ENCODE results near the gene ACP2.
"Not testable (repeated sequence)": the region's sequence is repeated elsewhere in the genome, so short reads cannot be mapped to it uniquely, and the experiment has no call there.

The ACP2 gene

GRCh38 chr11:47239852-47240251 is 8.8 kb downstream of the ACP2 start:
- no peak for DNase-seq

GRCh38 chr11:47236482-47236881 is 12.1 kb downstream of the ACP2 start:
- no peak for DNase-seq

DNA sequence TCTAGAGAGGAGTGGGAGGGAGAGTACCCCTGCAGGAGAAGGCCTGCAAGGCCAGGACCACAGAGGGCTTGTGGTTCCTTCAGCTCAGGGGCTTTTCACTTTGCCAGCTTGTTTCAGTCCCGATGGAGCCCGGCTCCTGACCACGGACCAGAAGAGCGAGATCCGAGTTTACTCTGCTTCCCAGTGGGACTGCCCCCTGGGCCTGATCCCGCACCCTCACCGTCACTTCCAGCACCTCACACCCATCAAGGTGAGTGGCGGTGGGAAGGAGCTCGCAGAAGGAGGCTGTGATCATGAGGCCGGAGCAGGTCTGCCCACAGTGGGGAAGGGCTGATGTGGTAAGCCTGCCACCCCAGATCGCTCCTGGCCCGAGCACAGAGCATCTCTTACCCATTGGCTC is 13.5 kb downstream of the ACP2 start:
- DNase-seq, result no peak

- DNase-seq, result peak in 2 of 4 experiments; percentile 9 to 17
These were observed 13.9 kb downstream of the ACP2 start for GRCh38 chr11:47234669-47235100.

DNA sequence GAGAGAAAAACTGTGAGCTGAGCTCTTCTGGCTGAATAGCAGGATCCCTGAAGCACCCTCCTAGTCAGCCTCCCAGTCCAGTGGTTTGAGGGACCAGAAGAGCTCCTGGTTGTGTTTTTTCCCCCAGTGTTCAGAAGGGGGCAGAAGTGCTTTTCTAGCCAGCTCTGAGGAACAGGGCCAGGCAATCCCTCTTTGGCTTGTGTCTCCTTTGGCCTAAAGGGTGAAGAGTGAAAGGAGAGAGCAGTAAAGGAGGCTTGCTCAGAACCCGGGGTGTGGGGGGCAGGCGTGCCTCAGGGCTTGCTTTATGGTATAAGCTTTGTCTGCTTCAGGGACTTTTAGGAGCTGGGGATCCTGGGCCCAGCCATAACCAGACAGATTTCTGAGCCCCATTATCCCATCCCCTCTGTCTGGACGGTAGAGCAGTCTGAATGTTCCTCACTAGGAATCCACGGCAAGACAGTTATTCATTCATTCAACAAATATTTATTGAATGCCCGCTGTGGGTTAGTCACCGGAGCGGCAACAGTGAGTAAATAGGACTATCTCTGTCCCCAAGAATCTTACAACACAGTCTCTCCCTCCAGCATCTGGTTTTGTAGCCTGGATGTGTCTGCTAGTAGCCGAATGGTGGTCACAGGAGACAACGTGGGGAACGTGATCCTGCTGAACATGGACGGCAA is 14.5 kb downstream of the ACP2 start:
- no peak for DNase-seq

GRCh38 chr11:47233051-47233450 is 15.6 kb downstream of the ACP2 start:
- DNase-seq, result no peak

DNA sequence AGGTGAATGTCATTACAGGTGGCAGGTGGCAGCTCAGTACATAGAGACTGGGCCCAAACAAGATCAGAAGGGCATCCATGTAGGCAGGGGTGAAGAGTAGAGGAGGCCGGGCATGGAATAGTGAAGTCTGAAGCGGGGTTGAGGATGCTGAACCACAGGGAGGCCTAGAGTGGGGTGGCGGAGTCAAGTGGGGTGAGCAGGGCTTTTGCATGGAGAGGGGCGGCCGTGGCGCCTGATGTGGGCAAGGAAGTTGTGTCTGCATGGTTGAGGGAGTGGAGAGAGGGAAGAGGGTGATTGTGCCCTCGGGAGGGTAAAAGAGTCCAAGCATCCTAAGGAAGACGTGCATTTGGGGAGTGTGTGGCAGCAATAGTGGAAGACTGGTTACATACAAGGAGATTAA is 19.5 kb downstream of the ACP2 start:
- no peak for DNase-seq

DNA sequence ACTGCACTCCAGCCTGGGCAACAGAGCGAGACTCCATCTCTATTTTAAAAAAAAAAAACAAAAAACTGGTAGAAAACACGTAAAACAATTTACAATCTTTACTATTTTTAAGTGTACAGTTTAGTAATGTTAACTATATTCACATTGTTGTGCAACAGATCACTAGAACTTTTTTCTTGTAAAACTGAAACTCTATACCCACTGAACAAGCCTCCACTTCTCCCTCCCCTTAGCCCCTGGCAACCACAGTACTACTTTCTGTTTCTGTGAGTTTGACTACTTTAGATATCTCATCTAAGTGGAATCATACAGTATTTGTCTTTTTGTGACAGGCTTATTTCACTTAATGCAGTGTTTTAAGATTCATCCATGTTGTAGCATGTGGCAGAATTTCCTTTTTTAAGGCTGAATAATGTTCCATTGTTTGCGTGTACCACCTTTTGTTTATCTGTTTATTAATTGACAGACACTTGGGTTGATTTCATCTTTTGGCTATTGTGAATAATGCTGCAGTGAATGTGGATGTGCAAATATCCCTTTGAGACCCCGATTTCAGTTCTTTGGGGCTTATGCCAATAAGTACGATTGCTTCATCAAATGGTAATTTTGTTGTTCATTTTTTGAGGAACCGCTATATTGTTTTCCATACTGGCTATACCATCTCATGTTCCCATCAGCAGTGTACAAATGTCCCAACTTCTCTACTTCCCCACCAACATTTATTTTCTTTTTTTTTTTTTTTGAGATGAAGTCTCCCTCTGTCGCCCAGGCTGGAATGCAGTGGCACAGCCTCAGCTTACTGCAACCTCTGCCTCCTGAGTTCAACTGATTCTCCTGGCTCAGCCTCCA is 22.8 kb downstream of the ACP2 start:
- DNase-seq, result no peak

DNA sequence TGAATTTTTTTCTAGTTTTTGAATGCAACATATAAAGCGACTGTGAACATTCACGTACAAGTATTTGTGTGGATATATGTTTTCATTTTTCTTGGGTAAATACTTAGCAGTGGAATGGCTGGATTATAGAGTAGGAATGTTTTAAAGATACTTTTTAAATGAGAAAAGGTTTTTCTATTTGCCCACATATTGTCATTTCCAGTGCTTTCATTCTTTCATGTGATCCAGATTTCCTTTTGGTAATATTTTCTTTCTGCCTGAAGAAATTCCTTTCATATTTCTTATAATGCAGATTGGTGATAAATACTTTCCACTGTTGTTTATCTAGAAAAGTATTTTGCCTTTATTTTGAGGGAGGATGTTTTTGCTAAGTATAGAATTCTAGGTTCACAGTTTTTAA is 25.9 kb downstream of the ACP2 start:
- no peak for DNase-seq

DNA sequence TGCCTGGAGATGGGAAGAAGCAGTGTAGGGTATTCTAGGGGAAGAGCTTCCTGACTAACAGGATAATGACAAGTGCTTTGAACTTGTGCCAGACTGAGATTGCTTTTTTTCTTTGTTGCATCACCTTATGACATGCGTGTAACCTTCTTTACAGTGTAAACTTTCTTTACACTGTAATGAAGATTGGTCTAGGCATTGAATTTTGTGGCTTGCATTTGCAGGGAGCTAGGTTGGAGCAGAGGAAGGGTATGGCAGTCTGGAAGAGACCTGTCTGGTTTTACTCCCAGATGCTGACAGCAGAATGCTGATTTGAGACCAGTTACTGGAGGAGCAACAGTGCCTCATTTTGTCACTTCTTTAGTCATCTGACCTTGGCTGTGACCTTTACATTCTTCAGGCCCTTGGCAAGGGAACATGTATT is 28.2 kb downstream of the ACP2 start:
- no peak for DNase-seq

DNA sequence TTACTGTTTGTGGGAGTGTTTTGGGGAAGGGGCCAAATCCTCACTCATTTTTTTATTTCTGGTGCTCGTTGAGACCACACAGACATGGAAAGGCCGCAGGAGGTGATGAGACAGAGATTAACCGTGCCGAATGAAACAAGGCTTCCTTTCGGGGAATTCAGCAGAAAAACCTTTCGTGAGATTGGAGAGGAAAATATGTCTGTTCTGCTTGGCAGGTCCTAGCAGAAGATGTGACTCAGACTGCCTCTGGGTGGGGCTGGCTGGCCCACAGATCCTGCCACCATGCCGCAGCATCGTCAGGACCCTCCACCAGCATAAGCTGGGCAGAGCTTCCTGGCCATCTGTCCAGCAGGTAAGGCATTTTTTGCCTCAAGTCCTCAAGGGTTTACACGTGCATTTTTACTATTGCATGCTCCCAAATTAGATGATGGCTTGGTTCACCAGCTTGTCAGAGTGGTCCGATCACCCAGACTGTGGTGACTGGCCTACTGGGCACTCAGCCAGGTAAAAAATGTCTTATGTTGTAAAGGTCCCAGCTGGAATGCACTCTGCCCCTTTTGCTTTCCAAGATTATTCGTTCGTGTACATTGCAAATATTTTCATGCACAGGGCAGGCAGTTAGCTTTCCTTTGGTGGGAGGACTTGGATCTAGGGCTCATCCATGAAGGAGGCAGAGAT is 32.4 kb downstream of the ACP2 start:
- peak in 2 of 4 experiments; percentile 12 to 22 for DNase-seq

DNA sequence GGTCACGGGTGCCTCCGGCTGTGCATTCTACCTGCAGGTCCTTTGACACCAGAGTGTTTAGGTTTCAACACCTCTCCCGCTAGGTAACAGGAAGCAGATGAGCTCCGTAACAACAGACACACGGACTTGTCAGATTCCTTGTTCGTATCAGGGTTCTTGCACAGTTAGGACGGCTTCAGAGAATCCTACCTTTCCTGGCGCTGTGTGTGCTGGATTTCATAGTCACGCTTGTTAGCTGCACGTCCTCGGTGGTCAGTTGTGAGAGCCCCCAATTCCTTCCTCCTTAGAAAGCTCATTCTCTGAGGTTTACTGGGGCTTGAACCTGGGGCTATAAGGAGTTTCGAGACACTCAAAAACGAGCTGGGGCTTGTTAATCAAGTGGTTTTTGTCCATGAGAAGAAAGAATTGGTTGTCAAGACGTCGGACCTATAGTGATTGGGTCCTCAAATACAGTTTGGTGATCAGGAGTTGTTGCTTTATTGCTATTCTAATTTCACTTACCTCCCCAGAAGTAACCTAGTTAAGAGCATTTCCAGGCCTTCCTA is 33.2 kb downstream of the ACP2 start:
- no peak for DNase-seq

DNA sequence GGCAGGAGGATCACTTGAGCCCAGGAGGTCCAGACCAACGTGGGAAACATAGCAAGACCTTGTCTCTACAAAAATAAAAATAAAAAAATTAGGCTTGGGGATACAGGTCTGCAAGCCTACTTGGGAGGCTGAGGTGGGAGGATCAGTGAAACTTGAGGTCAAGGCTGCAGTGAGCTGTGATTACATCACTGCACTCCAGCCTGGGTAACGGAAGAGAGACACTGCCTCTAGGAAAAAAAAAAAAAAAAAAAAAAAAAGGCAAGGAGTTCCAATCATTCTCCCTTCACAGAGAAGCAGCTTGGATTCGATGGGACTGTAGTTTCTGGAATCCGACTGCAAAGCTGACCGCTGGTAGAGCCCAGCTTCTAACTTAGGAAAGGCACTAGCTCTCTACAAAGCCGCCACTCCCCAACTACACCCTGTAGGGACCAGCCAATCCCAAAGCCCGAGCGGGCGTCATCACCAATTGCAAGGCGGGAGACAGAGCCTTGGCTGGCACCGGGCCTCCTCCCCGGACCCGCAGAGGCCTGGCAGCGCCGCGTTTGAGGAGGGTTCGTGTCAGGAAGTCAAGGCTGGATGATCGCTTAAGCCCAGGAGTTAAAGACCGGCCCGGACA is 34.6 kb downstream of the ACP2 start:
- peak; percentile 47 to 69 (median 56) for DNase-seq

DNA sequence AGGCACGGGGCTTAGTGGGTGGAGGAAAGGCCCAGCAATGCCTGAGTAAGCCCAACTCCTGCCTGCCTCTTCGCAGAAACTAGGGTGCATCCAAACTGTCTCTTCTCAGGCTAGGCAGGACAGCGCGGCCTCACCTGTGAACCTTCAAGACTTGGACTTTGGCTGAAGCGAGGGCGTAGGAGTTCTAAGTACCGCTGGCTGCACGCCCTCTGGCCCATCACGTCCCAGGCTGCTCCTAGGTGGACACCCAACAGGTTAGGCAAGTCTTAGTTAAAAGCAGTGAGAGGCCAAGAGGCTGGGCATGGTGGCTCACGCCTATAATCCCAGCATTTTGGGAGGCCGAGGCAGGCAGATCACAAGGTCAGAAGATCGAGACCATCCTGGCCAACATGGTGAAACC is 35.7 kb downstream of the ACP2 start:
- no peak for DNase-seq

DNA sequence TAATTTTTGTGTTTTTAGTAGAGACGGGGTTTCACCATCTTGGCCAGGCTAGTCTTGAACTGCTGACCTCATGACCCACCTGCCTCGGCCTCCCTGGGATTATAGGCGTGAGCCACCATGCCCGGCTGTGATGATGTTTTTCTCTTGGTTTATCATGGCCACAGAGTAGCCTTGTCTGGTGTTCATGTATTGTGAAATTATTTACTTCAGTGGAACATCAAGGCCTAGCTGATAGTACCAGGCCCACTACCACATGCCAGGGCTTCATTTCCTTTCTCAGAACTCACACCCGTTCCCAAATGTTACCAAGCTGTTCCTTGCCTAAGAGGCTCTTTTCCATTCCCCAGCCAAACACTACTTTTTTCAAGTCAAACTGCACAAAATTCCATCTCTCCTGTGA is 40.0 kb downstream of the ACP2 start:
- DNase-seq, result no peak

GRCh38 chr11:47208008-47208552 is 40.5 kb downstream of the ACP2 start:
- not testable (repeated sequence) for DNase-seq

DNA sequence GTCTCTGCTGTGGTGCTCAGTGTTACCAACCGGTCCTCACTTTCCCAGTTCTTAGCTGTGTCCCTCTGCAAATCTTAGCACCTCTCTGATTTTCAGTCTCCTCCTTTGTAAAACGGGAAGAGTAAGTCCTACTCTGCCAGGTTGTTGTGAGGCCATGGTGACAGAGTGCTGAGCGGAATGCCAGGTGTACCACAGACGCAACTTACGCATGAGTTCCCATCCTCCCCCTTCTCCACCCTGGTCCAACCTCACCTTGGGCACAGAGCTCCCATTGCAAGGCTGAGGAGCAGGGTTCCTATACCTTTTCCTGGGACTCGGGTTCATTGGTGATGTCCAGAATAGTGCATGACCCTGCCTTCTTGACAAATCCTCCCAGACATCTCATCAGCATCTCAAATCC is 41.2 kb downstream of the ACP2 start:
- no peak for DNase-seq

DNA sequence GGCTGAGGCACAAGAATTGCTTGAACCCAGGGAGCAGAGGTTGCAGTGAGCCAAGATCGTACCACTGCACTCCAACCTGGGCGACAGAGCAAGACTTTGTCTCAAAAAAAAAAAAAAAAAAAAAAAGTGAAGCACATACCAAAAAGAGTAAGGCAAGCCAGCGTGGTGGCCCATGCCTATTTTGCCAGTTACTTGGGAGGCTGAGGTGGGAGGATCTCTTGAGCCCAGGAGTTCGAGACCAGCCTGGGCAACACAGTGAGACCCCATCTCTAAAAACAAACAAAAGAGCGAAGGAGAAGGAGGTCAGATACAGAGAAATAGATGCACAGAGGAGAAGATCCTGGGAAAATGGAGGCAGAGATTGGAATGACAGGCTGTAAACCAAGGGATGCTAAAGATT is 42.0 kb downstream of the ACP2 start:
- not testable (repeated sequence) for DNase-seq

GRCh38 chr11:47204637-47204989 is 44.0 kb downstream of the ACP2 start:
- DNase-seq, result no peak

- DNase-seq, result no peak
These were observed 46.0 kb downstream of the ACP2 start for GRCh38 chr11:47202576-47202975.

- DNase-seq, result no peak
These were observed 47.6 kb downstream of the ACP2 start for GRCh38 chr11:47201015-47201414.

GRCh38 chr11:47198161-47198560 is 50.5 kb downstream of the ACP2 start:
- not testable (repeated sequence) for DNase-seq

GRCh38 chr11:47192111-47192510 is 56.5 kb downstream of the ACP2 start:
- DNase-seq, result no peak
